Measurements from ENCODE around the gene KRTAP5-11. TPM values are rescaled to one million over a fixed set of nuclear protein-coding genes. Genes with fewer than 3 reads are reported as not detected.

KRTAP5-11 gene
- total RNA-seq, 1 experiment from 2014 or later: not detected

DNA sequence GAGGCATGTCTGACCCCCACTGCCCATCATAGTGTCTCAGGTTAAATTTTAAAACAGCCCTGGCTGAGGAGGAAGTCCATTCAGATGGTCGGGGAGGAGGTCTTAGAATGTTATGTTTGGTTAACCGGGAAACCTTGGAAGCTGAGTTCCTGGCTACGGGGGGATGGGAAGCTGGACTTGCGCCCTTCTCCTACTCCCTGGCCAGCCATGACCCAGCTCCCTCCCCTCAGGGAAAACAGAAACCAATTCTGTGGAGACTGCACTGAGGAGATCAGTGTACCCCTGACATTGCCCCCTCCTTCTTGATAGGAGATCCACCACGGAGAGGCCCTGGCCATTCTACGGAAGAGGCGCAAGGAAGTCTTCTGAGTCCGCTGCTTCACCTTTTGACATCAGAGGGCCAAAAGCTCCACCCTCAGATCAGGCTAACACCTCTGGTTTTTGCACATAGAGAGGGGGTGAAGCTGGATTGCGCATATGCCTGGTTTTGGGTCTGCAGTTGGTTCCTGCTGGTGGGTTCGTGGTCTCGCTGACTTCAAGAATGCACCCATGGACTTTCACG is 37.2 kb downstream of the KRTAP5-11 start:
- Mint-ChIP-seq H3K27me3 (ENCODE audit: insufficient read depth, unreplicated experiment) (peaks cover 5% of the 10 kb centered on the region), H3K4me1 (ENCODE audit: low read depth, unreplicated experiment) (peaks cover 19% of the 10 kb centered on the region), H3K36me3 (ENCODE audit: insufficient read depth, unreplicated experiment) (no peaks in the 10 kb centered on the region), H3K9me3 (ENCODE audit: unreplicated experiment) (peaks cover 27% of the 10 kb centered on the region), H3K27ac (ENCODE audit: unreplicated experiment) (no peak overlapping the region), H3K4me3 (ENCODE audit: unreplicated experiment) (no peak overlapping the region)
- no TSS peak for BruUV-seq (replicated peaks)
- DNase-seq: no peak
- POLR2A ChIA-PET: no interaction called here
- CTCF ChIA-PET: interaction anchor here (0.6 kb wide), 1 partner anchor 93 kb away, joined by 4 read pairs; the partner anchor contains the start of gene NADSYN1
- TF ChIP-seq, protein P1, sequence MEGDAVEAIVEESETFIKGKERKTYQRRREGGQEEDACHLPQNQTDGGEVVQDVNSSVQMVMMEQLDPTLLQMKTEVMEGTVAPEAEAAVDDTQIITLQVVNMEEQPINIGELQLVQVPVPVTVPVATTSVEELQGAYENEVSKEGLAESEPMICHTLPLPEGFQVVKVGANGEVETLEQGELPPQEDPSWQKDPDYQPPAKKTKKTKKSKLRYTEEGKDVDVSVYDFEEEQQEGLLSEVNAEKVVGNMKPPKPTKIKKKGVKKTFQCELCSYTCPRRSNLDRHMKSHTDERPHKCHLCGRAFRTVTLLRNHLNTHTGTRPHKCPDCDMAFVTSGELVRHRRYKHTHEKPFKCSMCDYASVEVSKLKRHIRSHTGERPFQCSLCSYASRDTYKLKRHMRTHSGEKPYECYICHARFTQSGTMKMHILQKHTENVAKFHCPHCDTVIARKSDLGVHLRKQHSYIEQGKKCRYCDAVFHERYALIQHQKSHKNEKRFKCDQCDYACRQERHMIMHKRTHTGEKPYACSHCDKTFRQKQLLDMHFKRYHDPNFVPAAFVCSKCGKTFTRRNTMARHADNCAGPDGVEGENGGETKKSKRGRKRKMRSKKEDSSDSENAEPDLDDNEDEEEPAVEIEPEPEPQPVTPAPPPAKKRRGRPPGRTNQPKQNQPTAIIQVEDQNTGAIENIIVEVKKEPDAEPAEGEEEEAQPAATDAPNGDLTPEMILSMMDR (IDR thresholded peaks at IDR 0.05; ENCODE audit: insufficient read depth in 1 of 2, low read depth in 1 of 2, low read length in 1 of 2, severe bottlenecking in 1 of 2, unreplicated experiment in 1 of 2): no peak
- no peaks in the 10 kb centered on the region for H3K36me3 ChIP-seq (ENCODE audit: control insufficient read depth, insufficient read depth, low read length)
- H3K9me3 ChIP-seq: peaks cover 5% of the 10 kb centered on the region; the same call in 1 of the 2 replicates
- intact Hi-C loops (cut with micrococcal nuclease; ENCODE audit: unreplicated experiment): no loop called here
- peaks cover 18% of the 10 kb centered on the region for H3K4me1 ChIP-seq
- no peak overlapping the region for H3K4me3 ChIP-seq (ENCODE audit: low read depth, low read length)
- H3K27me3 ChIP-seq (replicated peaks; ENCODE audit: control insufficient read depth, insufficient read depth, low read length): no peaks in the 10 kb centered on the region

DNA sequence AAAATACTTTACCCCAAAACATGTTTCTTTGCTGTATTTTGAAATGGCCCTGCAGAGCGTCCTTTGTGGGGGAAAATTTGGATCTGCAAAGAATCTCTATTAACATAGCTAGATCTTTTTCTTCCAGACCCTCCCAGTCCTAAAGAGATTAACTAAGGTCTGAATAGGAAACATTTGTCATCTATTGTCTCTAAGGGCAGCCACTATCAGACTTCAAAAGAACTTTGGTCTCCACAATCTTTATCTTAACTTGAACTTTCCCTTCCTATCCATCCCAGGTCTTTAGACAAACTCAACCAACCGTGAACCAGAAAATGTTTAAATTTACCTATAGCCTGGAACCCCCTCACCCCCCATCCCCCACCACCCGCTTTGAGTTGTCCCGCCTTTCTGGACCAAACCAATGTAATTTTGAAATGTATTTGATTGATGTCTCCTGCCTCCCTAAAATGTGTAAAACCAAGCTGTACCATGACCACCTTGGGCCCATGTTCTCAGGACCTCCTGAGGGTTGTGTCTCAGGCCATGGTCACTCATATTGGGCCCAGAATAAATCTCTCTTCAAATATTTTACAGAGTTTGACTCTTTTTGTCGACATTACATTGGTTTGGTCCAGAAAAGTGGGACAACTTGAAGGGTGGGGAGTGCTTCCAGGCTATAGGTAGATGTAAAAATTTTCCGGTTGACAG is 38.0 kb downstream of the KRTAP5-11 start:
- no peak for DNase-seq
- intact Hi-C loops (cut with micrococcal nuclease; ENCODE audit: unreplicated experiment): no loop called here
- ChIA-PET CTCF (interaction anchor here (0.6 kb wide), 1 partner anchor 92 kb away, joined by 4 read pairs; the partner anchor contains the start of gene NADSYN1), POLR2A (no interaction called here)
- Mint-ChIP-seq H3K4me1 (ENCODE audit: low read depth, unreplicated experiment) (peaks cover 19% of the 10 kb centered on the region), H3K9me3 (ENCODE audit: unreplicated experiment) (peaks cover 28% of the 10 kb centered on the region), H3K4me3 (ENCODE audit: unreplicated experiment) (no peak overlapping the region), H3K36me3 (ENCODE audit: insufficient read depth, unreplicated experiment) (no peaks in the 10 kb centered on the region), H3K27me3 (ENCODE audit: insufficient read depth, unreplicated experiment) (peaks cover 4% of the 10 kb centered on the region), H3K27ac (ENCODE audit: unreplicated experiment) (no peak overlapping the region)
- H3K4me3 ChIP-seq (ENCODE audit: low read depth, low read length): no peak overlapping the region
- no TSS peak for BruUV-seq (replicated peaks)
- no peaks in the 10 kb centered on the region for H3K36me3 ChIP-seq (ENCODE audit: control insufficient read depth, insufficient read depth, low read length)
- H3K9me3 ChIP-seq: peaks cover 5% of the 10 kb centered on the region; the same call in 1 of the 2 replicates
- H3K4me1 ChIP-seq: peaks cover 18% of the 10 kb centered on the region
- H3K27me3 ChIP-seq (replicated peaks; ENCODE audit: control insufficient read depth, insufficient read depth, low read length): no peaks in the 10 kb centered on the region
- TF ChIP-seq, protein P1 (IDR thresholded peaks at IDR 0.05; ENCODE audit: insufficient read depth in 1 of 2, low read depth in 1 of 2, low read length in 1 of 2, severe bottlenecking in 1 of 2, unreplicated experiment in 1 of 2): no peak

DNA sequence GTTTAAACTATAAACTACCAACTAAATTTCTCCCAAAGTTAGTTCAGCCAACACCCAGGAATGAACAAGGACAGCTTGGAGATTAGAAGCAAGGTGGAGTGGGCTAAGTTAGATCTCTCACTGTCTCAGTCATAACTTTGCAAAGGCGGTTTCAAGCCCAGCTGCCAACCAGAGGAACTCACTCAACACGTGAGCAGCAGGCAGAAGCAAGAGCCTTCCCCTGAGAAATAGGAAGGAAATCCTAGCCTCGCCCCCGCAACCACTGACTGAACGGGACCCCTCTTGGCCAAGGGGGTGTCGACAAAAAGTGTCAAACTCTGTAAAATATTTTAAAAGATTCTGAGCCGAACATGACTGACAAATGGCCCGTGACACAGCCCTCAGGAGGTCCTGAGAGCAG is 38.8 kb downstream of the KRTAP5-11 start:
- no TSS peak for BruUV-seq (replicated peaks)
- POLR2A ChIA-PET: no interaction called here
- DNase-seq: no peak
- peaks cover 19% of the 10 kb centered on the region for H3K4me1 Mint-ChIP-seq (ENCODE audit: low read depth, unreplicated experiment)
- H3K27me3 Mint-ChIP-seq (ENCODE audit: insufficient read depth, unreplicated experiment): no peaks in the 10 kb centered on the region
- no peaks in the 10 kb centered on the region for H3K36me3 ChIP-seq (ENCODE audit: control insufficient read depth, insufficient read depth, low read length)
- H3K4me3 ChIP-seq (ENCODE audit: low read depth, low read length): no peak overlapping the region
- no peaks in the 10 kb centered on the region for H3K27me3 ChIP-seq (replicated peaks; ENCODE audit: control insufficient read depth, insufficient read depth, low read length)
- CTCF ChIA-PET: interaction anchor here (1.1 kb wide), 1 partner anchor 19 kb away, joined by 3 read pairs; no protein-coding TSS in a partner anchor
- no peak overlapping the region for H3K4me3 Mint-ChIP-seq (ENCODE audit: unreplicated experiment)
- H3K36me3 Mint-ChIP-seq (ENCODE audit: insufficient read depth, unreplicated experiment): no peaks in the 10 kb centered on the region
- H3K27ac Mint-ChIP-seq (ENCODE audit: unreplicated experiment): no peak overlapping the region
- intact Hi-C loops (cut with micrococcal nuclease; ENCODE audit: unreplicated experiment): no loop called here
- H3K9me3 Mint-ChIP-seq (ENCODE audit: unreplicated experiment): peaks cover 28% of the 10 kb centered on the region
- H3K9me3 ChIP-seq: peaks cover 5% of the 10 kb centered on the region; the same call in 1 of the 2 replicates
- H3K4me1 ChIP-seq: peaks cover 18% of the 10 kb centered on the region
- TF ChIP-seq, protein P1 (IDR thresholded peaks at IDR 0.05; ENCODE audit: insufficient read depth in 1 of 2, low read depth in 1 of 2, low read length in 1 of 2, severe bottlenecking in 1 of 2, unreplicated experiment in 1 of 2): no peak
